ENCODE results near the gene AMIGO3. TPM values are rescaled to one million over a fixed set of nuclear protein-coding genes. Genes with fewer than 3 reads are reported as not detected.

The AMIGO3 gene
- total and polyA plus RNA-seq, 10 of the 15 experiments (the other 5 are each of a cell fraction or from before 2014, with no cell fraction given) = 0.07 to 1.3 (median 0.44) TPM; not detected in 3

DNA sequence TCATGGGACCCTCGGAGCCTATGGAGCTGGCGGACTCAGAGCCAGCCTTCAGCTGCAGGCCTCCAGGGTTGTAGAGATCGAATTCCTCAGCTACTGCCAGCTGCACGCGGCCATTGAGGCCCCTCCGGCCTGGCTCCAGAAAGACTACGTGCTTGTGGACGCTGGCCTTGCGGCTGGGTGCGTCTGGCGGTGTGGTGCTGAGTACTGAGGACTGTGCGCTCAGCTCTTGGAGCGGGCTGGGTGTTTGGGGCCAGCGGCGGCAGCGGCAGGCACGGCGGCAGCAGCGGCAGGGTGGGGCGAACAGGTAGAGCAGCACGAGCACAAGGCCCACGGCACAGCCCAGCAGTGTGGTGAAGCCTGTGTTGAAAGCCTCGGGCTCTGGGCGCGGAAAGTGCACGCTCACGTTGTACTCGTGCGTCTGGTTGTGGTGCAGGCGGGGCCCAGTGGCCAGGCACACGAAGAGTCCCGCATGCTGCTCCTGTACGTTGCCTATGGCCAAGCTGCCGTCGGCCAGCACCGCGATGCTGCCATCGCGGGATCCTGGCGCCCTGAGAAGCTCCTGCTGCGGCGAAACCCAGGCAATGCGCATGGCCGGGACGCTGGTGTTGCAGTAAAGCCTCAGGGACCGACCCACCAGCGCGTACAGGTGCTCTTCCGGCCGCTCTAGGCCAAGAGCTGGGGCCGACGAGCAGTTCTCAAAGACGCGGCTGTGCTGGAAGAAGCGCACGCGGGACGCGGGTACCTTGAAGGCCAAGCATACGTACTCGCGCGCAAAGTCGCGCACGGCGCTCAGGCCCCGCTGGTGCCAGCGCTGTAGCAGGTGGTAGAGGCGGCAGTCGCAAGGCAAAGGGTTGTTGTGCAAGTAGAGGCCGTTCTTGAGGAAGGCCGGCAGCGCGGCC is 1.3 kb downstream of the AMIGO3 start:
- H3K9ac ChIP-seq (ENCODE audit: control insufficient read depth, insufficient read depth, low read length) = no peak overlapping the region
- TF ChIP-seq ZSCAN29 (IDR thresholded peaks at IDR 0.05) = no peak
- TF ChIP-seq PAX5 (IDR thresholded peaks at IDR 0.05; ENCODE audit: borderline replicate concordance, low read depth, low read length) = 0 out of 2 replicates have a peak, but pooled peaks have one; percentile 12
- TF ChIP-seq E2F8 (IDR thresholded peaks at IDR 0.05; ENCODE audit: low read depth, partially characterized antibody) = no peak
- TF ChIP-seq POLR2A (IDR thresholded peaks at IDR 0.05; ENCODE audit: low read depth, low read length) = peak; percentile 58
- TF ChIP-seq MTA3 (IDR thresholded peaks at IDR 0.05; ENCODE audit: borderline replicate concordance, low read length) = no peak
- 0 out of 2 replicates have a peak, but pooled peaks have one; percentile 11 for TF ChIP-seq TCF3 (IDR thresholded peaks at IDR 0.05; ENCODE audit: borderline replicate concordance, insufficient read depth, low read depth, low read length)
- TF ChIP-seq KAT2A (conservative IDR thresholded peaks at IDR 0.05; ENCODE audit: control insufficient read depth, low read depth, low read length) = no peak
- ChIA-PET RAD21 (ENCODE audit: unreplicated experiment) (no interaction called here), CTCF (interaction anchor here (0.9 to 1.6 kb wide), 3 partner anchors 81 to 178 kb away, joined by 3 to 5 read pairs (median 4); partner anchors contain the start of gene CDHR4), SMC1A (ENCODE audit: uncharacterized antibody, unreplicated experiment) (no interaction called here), POLR2A (interaction anchor here (0.5 kb wide), 1 partner anchor 591 kb away, joined by 5 read pairs; no protein-coding TSS in a partner anchor)
- no peak overlapping the region for H3K27ac ChIP-seq (ENCODE audit: control insufficient read depth, insufficient read depth)
- intact Hi-C loops (cut with micrococcal nuclease; ENCODE audit: unreplicated experiment) = no loop called here
- 95% methylated on average over 75 of the region's 75 CpGs for WGBS (ENCODE audit: insufficient coverage, insufficient replicate concordance, low lambda C conversion rate, missing lambda C conversion rate)
- peaks cover 3 to 9% of the 10 kb centered on the region in 2 experiments; a peak in 3 of 4 replicates for H3K36me3 ChIP-seq (ENCODE audit: control insufficient read depth in 2 of 2, insufficient read depth in 2 of 2, low read length in 1 of 2)
- peaks cover 12% of the 10 kb centered on the region for H3K79me2 ChIP-seq (ENCODE audit: control insufficient read depth, insufficient read depth, low read length)
- no peak for DNase-seq (ENCODE audit: low read depth, low spot score)
- in situ Hi-C loops (cut with MboI) = no loop called here
- H2AFZ ChIP-seq (ENCODE audit: control insufficient read depth, low read depth, low read length) = no peak overlapping the region
- no peak for FAIRE-seq
- no peak overlapping the region for H3K4me3 ChIP-seq
- no peaks in the 10 kb centered on the region; the same call in 2 of the 3 replicates for H3K9me3 ChIP-seq (replicated peaks; ENCODE audit: control insufficient read depth, insufficient read depth, low read length)
- no peaks in the 10 kb centered on the region for H4K20me1 ChIP-seq (ENCODE audit: control insufficient read depth, insufficient read depth)
- H3K27me3 ChIP-seq (replicated peaks in 1 of 2; ENCODE audit: control insufficient read depth in 2 of 2, insufficient read depth in 2 of 2, low read length in 1 of 2) = no peaks in the 10 kb centered on the region
- H3K4me1 ChIP-seq (ENCODE audit: control insufficient read depth, insufficient read depth, low read length) = peaks cover 14% of the 10 kb centered on the region
- peak overlapping the region; percentile 95; the same call in 1 of the 2 replicates for H3K4me2 ChIP-seq (ENCODE audit: control insufficient read depth, insufficient read depth)
- BruUV-seq (replicated peaks) = no TSS peak
- ATAC-seq = no peak

Measured in GM12878 (cell line).